Psoas muscle (tissue), 8 donors: ENCODE measurements around the gene ZNF417. TPM values are rescaled to one million over a fixed set of nuclear protein-coding genes. Genes with fewer than 3 reads are reported as not detected.
"Not testable (repeated sequence)": the region's sequence is repeated elsewhere in the genome, so short reads cannot be mapped to it uniquely, and the experiment has no call there.

Source experiments
- ATAC-seq, 4 donors: fragments of 200-7000 bp; cut with Tn5 transposase; one replicate each; pipeline ENCODE4 v1.9.1; 2020; ENCODE audit warnings: moderate library complexity in 3 of 4, mild to moderate bottlenecking in 2 of 4
- DNase-seq, 2 donors: peaks; one replicate each; pipeline ENCODE4 v3.0.0-alpha.2; 2020
- H3K27ac ChIP-seq: fragments of 200-600 bp; one replicate; pipeline ENCODE4 v1.8.0; 2022
- H3K27me3 ChIP-seq, 3 donors: fragments of 200-600 bp in 1 of 3; one replicate each; pipeline versions ENCODE4 v1.6.1 to v1.8.0; 2013 to 2022; ENCODE audit warnings: low read length in 2 of 3, mild to moderate bottlenecking in 2 of 3, moderate library complexity in 1 of 3; ENCODE audit not compliant: insufficient read depth in 3 of 3
- H3K36me3 ChIP-seq, 2 donors: fragments of 200-600 bp in 1 of 2; one replicate each; pipeline versions ENCODE4 v1.6.1 to v1.8.0; 2013 to 2022; ENCODE audit warnings: low read depth in 1 of 2, mild to moderate bottlenecking in 1 of 2, moderate library complexity in 1 of 2; ENCODE audit not compliant: insufficient read depth in 1 of 2
- H3K4me1 ChIP-seq: fragments of 200-600 bp; one replicate; pipeline ENCODE4 v1.8.0; 2022
- H3K4me3 ChIP-seq: fragments of 200-600 bp; one replicate; pipeline ENCODE4 v1.8.0; 2022; ENCODE audit warnings: mild to moderate bottlenecking
- H3K9me3 ChIP-seq: fragments of 200-600 bp; one replicate; pipeline ENCODE4 v1.8.0; 2022
- WGBS, 3 donors: extraction: QIAGEN DNeasy Blood & Tissue Kit; methylation state at CpG; one replicate each; pipeline versions ENCODE4 v1.1.6 to v1.1.7; 2013; 5-methylcytosine and 5-hydroxymethylcytosine counted together
- intact Hi-C, 2 donors: fragments of 100-400 bp; cut with DNase I; formaldehyde crosslinking; loops; one replicate each; pipeline versions ENCODE4 v1.11.0 to v1.14.2; 2022
- polyA plus RNA-seq, 3 donors: library from polyadenylated mRNA; stranded (reverse); fragments of 200-250 nt; gene quantifications; one replicate each; pipeline ENCODE4 v1.2.3, GENCODE V29; 2013
- total RNA-seq, 4 donors: library from RNA; stranded (reverse); fragmentation: NEBNext Ultra II Directional in 2 of 4; extraction: Animal tissue kit (Norgen Biotek cat#: 25700) in 2 of 4; gene quantifications; one replicate each; pipeline versions ENCODE4 v1.2.1 to v1.2.4, GENCODE V29; 2021 to 2023
- TF ChIP-seq, protein P1 (sequence below): fragments of 200-600 bp; IDR thresholded peaks from one replicate; pipeline ENCODE4 v1.8.0; 2022; ENCODE audit warnings: antibody characterized with exemption
- donor health status: healthy with polysubstance abuse.
- donor health status: DM: no; HTN: no; CAD: no; lungs with moderate emphysema.
- donor health status: Bipolar disorder and iron deficiency.
- donor health status: healthy.
- donor health status: DM: yes; HTN: yes; CAD: no.
- donor health status: DM: no; HTN: no; CAD: no.
- donor health status: DM: no; HTN: no; CAD: no.
- donor health status: DM: yes; HTN: yes; CAD: no.

The ZNF417 gene
- total and polyA plus RNA-seq, 7 donors: 1.5 to 9.5 (median 5.2) TPM

GRCh38 chr19:57914531-57914930, 1.9 kb downstream of the ZNF417 start:
- no peak for ATAC-seq
- DNase-seq: no peak
- no peak overlapping the region for H3K4me3 ChIP-seq
- peaks cover 0 to 27% of the 10 kb centered on the region in 2 donors for H3K36me3 ChIP-seq
- H3K9me3 ChIP-seq: peaks cover 12% of the 10 kb centered on the region
- WGBS, 3 donors: 92 to 98% (median 94%) methylated on average over 3 of the region's 3 CpGs
- H3K27me3 ChIP-seq: no peaks in the 10 kb centered on the region
- intact Hi-C loops: loop anchor here in 1 of 2 donors (10.0 kb wide), 1 partner anchor 190 kb away; the partner anchor contains the start of gene ZNF671
- peaks cover 9% of the 10 kb centered on the region for H3K4me1 ChIP-seq
- H3K27ac ChIP-seq: no peak overlapping the region
- TF ChIP-seq, protein P1, sequence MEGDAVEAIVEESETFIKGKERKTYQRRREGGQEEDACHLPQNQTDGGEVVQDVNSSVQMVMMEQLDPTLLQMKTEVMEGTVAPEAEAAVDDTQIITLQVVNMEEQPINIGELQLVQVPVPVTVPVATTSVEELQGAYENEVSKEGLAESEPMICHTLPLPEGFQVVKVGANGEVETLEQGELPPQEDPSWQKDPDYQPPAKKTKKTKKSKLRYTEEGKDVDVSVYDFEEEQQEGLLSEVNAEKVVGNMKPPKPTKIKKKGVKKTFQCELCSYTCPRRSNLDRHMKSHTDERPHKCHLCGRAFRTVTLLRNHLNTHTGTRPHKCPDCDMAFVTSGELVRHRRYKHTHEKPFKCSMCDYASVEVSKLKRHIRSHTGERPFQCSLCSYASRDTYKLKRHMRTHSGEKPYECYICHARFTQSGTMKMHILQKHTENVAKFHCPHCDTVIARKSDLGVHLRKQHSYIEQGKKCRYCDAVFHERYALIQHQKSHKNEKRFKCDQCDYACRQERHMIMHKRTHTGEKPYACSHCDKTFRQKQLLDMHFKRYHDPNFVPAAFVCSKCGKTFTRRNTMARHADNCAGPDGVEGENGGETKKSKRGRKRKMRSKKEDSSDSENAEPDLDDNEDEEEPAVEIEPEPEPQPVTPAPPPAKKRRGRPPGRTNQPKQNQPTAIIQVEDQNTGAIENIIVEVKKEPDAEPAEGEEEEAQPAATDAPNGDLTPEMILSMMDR: no peak

DNA sequence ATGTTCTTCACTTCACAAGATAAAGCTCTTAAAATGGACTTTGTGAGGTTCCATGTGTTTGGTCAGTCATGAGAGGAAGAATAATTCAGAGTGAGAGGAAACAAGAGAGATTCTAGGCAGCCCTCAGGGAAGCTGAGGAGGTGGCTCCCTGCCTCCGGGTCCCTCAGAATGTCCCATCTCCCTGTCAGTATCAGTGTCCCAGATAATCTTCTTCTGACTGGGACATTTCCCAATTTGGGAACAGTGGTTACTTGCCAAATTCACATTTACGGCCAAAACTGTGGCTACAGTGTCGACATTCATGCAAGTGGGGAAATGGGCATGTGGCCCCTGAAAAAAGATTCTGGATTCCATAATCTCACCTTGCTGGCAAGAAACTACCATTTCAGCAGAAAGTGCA, 9.0 kb downstream of the ZNF417 start:
- H3K4me3 ChIP-seq: no peak overlapping the region
- ATAC-seq (no peak), DNase-seq (no peak)
- H3K36me3 ChIP-seq: peaks cover 3 to 42% of the 10 kb centered on the region in 2 donors
- no peaks in the 10 kb centered on the region for H3K27me3 ChIP-seq
- H3K4me1 ChIP-seq: no peaks in the 10 kb centered on the region
- peaks cover 10% of the 10 kb centered on the region for H3K9me3 ChIP-seq
- intact Hi-C loops: no loop called here
- WGBS, 3 donors: 90 to 94% (median 94%) methylated on average over 3 of the region's 3 CpGs
- no peak overlapping the region for H3K27ac ChIP-seq
- TF ChIP-seq, protein P1: no peak

GRCh38 chr19:57905258-57905657, 11.1 kb downstream of the ZNF417 start:
- intact Hi-C loops: no loop called here
- ATAC-seq (no peak), DNase-seq (no peak)
- H3K36me3 ChIP-seq: peaks cover 3 to 24% of the 10 kb centered on the region in 2 donors
- TF ChIP-seq, protein P1: no peak
- H3K4me1 ChIP-seq: no peaks in the 10 kb centered on the region
- H3K4me3 ChIP-seq: no peak overlapping the region
- no peaks in the 10 kb centered on the region for H3K27me3 ChIP-seq
- peaks cover 8% of the 10 kb centered on the region for H3K9me3 ChIP-seq
- no peak overlapping the region for H3K27ac ChIP-seq
- 92 to 95% (median 93%) methylated on average over 6 of the region's 6 CpGs for WGBS, 3 donors

DNA sequence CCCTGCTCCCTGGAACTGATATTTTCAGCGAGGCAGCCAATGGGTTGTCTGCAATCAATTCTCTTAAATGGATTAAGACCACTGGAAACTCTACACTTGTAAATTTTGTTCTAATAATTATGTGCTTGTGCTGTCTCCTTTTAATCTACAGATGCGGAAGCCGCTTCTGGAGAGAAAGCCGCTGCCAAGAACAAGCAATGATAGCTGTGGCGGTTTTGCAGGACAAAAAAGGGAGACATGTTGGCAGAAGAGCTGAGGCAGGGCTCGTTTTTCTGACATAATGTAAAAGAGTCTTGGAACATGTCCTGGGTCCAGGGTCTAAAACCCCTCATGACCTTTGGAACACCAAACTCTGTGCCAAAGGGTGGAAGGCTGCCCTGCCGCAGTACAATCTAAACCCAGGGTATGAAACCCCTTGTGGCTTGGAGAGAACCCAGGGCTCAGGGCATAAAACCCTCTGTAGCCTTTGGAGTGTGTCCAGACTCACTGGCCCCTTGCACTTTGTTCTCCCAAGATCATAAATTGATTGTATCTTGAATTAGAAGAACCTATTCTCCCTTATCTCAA, 12.7 kb downstream of the ZNF417 start:
- DNase-seq (no peak), ATAC-seq (no peak)
- no peaks in the 10 kb centered on the region for H3K27me3 ChIP-seq
- H3K36me3 ChIP-seq: peaks cover 3 to 16% of the 10 kb centered on the region in 2 donors
- no peak overlapping the region for H3K4me3 ChIP-seq
- intact Hi-C loops: no loop called here
- peaks cover 8% of the 10 kb centered on the region for H3K9me3 ChIP-seq
- TF ChIP-seq, protein P1: no peak
- no peaks in the 10 kb centered on the region for H3K4me1 ChIP-seq
- 71 to 75% (median 71%) methylated on average over 7 of the region's 7 CpGs for WGBS, 3 donors
- H3K27ac ChIP-seq: no peak overlapping the region

DNA sequence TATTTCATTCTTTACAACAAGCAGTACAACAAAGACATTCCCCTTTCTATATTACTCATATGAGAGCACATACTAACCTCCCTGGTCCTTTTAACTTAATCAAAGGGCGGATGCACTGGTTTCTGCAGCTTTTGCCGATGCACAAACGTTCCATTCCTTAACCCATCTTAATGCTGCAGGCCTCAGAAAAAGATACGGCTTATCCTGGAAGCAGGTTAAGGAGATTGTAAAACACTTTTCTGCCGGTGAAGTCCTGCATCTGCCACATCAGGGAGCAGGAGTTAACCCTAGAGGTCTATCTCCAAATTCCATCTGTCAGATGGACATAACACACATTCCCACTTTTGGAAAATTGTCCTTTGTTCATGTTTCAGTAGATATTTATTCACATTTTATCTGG, 16.1 kb downstream of the ZNF417 start:
- no peaks in the 10 kb centered on the region for H3K4me1 ChIP-seq
- DNase-seq (no peak), ATAC-seq (no peak)
- intact Hi-C loops: no loop called here
- TF ChIP-seq, protein P1: no peak
- peaks cover 0 to 2% of the 10 kb centered on the region in 2 donors for H3K36me3 ChIP-seq
- H3K27ac ChIP-seq: no peak overlapping the region
- no peaks in the 10 kb centered on the region for H3K9me3 ChIP-seq
- 57 to 68% (median 59%) methylated on average over 5 of the region's 5 CpGs for WGBS, 3 donors
- no peaks in the 10 kb centered on the region for H3K27me3 ChIP-seq
- no peak overlapping the region for H3K4me3 ChIP-seq

DNA sequence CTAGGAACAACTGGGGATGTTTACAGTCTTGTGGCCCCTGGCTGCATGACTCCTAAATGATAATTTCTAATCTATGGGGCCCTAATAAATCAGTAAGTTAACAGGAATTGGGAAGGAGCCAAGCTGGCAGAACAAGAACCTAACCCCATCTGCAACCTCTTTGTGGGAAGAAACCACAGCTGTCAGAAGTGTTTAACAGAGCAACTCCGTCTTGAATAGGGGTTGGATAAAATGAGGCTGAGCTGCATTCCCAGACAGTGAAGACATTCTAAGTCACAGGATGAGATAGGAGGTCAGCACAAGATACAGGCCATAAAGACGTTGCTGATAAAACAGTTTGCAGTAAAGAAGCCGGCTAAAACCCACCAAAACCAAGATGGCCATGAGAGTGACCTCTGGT, 25.7 kb downstream of the ZNF417 start:
- ATAC-seq, intact Hi-C loops: not testable (repeated sequence)
- 60 to 72% (median 70%) methylated on average over 3 of the region's 3 CpGs for WGBS, 3 donors

More for the DNA sequence above, 25.7 kb downstream of the ZNF417 start:
- H3K27me3 ChIP-seq, DNase-seq, H3K9me3 ChIP-seq, H3K4me3 ChIP-seq, H3K4me1 ChIP-seq, H3K36me3 ChIP-seq, H3K27ac ChIP-seq: not testable (repeated sequence)
